GM23338 (cell line): ENCODE results near the gene ANKRD6. TPM values are rescaled to one million over a fixed set of nuclear protein-coding genes. Genes with fewer than 3 reads are reported as not detected.

Experiments
- ATAC-seq: fragments of 200-7000 bp; cut with Tn5 transposase; 3 replicates; pipeline ENCODE4 v1.9.1; 2020
- DNase-seq: peaks from one replicate; pipeline ENCODE4 v3.0.0-alpha.2; 2015; ENCODE audit warnings: low spot score
- H2AFZ ChIP-seq: fragments of 200-600 bp; sonication (generic); 2 replicates; pipeline ENCODE4 v1.8.0; 2016; ENCODE audit warnings: antibody characterized with exemption, mild to moderate bottlenecking, moderate library complexity
- H3F3A ChIP-seq: fragments of 200-600 bp; sonication (generic); replicated peaks from 2 replicates; pipeline ENCODE4 v1.8.0; 2017; ENCODE audit warnings: antibody characterized with exemption, mixed run types, low read depth
- H3K27ac ChIP-seq: fragments of 200-600 bp; sonication (generic); 2 replicates; pipeline ENCODE4 v1.6.1; 2016; ENCODE audit warnings: low read depth
- H3K27me3 ChIP-seq: fragments of 200-600 bp; sonication (generic); 2 replicates; pipeline ENCODE4 v1.8.0; 2016; ENCODE audit warnings: mild to moderate bottlenecking, mixed run types, moderate library complexity; ENCODE audit not compliant: insufficient read depth
- H3K36me3 ChIP-seq: fragments of 200-600 bp; sonication (generic); 2 replicates; pipeline ENCODE4 v1.8.0; 2016; ENCODE audit warnings: mild to moderate bottlenecking; ENCODE audit not compliant: insufficient read depth
- H3K4me1 ChIP-seq: fragments of 200-600 bp; sonication (generic); 2 replicates; pipeline ENCODE4 v1.8.0; 2016; ENCODE audit warnings: mild to moderate bottlenecking, moderate library complexity; ENCODE audit not compliant: insufficient read depth
- H3K4me2 ChIP-seq: fragments of 200-600 bp; sonication (generic); 2 replicates; pipeline ENCODE4 v1.7.1; 2017; ENCODE audit warnings: mixed run types
- H3K4me3 ChIP-seq: fragments of 200-600 bp; sonication (generic); 2 replicates; pipeline ENCODE4 v1.6.1; 2016; ENCODE audit warnings: mixed run types
- H3K79me2 ChIP-seq: fragments of 200-600 bp; sonication (generic); replicated peaks from 2 replicates; pipeline ENCODE4 v1.8.0; 2017; ENCODE audit warnings: mild to moderate bottlenecking; ENCODE audit not compliant: insufficient read depth
- H3K9me2 ChIP-seq: fragments of 200-600 bp; sonication (generic); 2 replicates; pipeline ENCODE4 v1.8.0; 2017; ENCODE audit not compliant: insufficient read depth
- H4K20me1 ChIP-seq: fragments of 200-600 bp; sonication (generic); replicated peaks from 2 replicates; pipeline ENCODE4 v1.8.0; 2017; ENCODE audit warnings: mild to moderate bottlenecking; ENCODE audit not compliant: insufficient read depth
- H3K27ac Mint-ChIP-seq: 2 replicates; pipeline ENCODE4 v1.8.0; 2020; ENCODE audit warnings: inconsistent platforms, mild to moderate bottlenecking, moderate library complexity, mixed read lengths
- H3K27me3 Mint-ChIP-seq: 3 replicates; pipeline ENCODE4 v1.8.0; 2022; ENCODE audit warnings: low read depth, mild to moderate bottlenecking, moderate library complexity, mixed read lengths, inconsistent platforms; ENCODE audit not compliant: insufficient read depth, poor library complexity
- H3K36me3 Mint-ChIP-seq: 3 replicates; pipeline ENCODE4 v1.8.0; 2021; ENCODE audit warnings: low read depth, mild to moderate bottlenecking, inconsistent platforms, moderate library complexity, mixed read lengths
- H3K4me1 Mint-ChIP-seq: 3 replicates; pipeline ENCODE4 v1.8.0; 2020; ENCODE audit warnings: mild to moderate bottlenecking, inconsistent platforms, mixed read lengths
- H3K4me3 Mint-ChIP-seq: 3 replicates; pipeline ENCODE4 v1.8.0; 2021; ENCODE audit warnings: moderate library complexity, mild to moderate bottlenecking, inconsistent platforms, mixed read lengths
- H3K9me3 Mint-ChIP-seq: 3 replicates; pipeline ENCODE4 v1.8.0; 2020; ENCODE audit warnings: moderate library complexity, mild to moderate bottlenecking, inconsistent platforms, mixed read lengths
- EZH2 ChIP-seq: fragments of 200-600 bp; sonication (generic); IDR thresholded peaks from one replicate; pipeline ENCODE4 v1.8.0; 2017; ENCODE audit warnings: antibody characterized with exemption, mild to moderate bottlenecking, low read depth; ENCODE audit not compliant: unreplicated experiment
- POLR2AphosphoS5 ChIP-seq: IDR thresholded peaks from 2 replicates; pipeline ENCODE4 v1.6.1; 2016; ENCODE audit warnings: antibody characterized with exemption, low read depth
- ZNF114 ChIP-seq: fragments of 250-450 bp; sonication (Bioruptor Pico); IDR thresholded peaks from 2 replicates; pipeline ENCODE4 v1.5.0; 2020; ENCODE audit warnings: mild to moderate bottlenecking, moderate library complexity
- polyA plus RNA-seq: library from polyadenylated mRNA; unstranded; fragments of >200 nt; fragmentation: Nextera tagmentation; extraction: Ambion mirVana; gene quantifications from 2 replicates; pipeline ENCODE4 v1.2.1, GENCODE V29; 2016
- total RNA-seq: library from RNA; depleted of rRNA; stranded (reverse); fragments of >200 nt; shearing (Covaris generic); gene quantifications from 2 replicates; pipeline ENCODE4 v1.2.3, GENCODE V29; 2014
- TF ChIP-seq, protein P1 (sequence below): fragments of 250-450 bp; sonication (Bioruptor Pico); IDR thresholded peaks from 2 replicates; pipeline ENCODE4 v1.5.0; 2020; ENCODE audit warnings: mild to moderate bottlenecking, moderate library complexity
- TF ChIP-seq, protein P2 (sequence below): IDR thresholded peaks from one replicate; pipeline ENCODE4 v1.6.1; 2018; ENCODE audit warnings: antibody characterized with exemption; ENCODE audit not compliant: unreplicated experiment

ANKRD6 gene
- total and polyA plus RNA-seq, 2 experiments from 2014 or later: 3.2 to 9.2 TPM

DNA sequence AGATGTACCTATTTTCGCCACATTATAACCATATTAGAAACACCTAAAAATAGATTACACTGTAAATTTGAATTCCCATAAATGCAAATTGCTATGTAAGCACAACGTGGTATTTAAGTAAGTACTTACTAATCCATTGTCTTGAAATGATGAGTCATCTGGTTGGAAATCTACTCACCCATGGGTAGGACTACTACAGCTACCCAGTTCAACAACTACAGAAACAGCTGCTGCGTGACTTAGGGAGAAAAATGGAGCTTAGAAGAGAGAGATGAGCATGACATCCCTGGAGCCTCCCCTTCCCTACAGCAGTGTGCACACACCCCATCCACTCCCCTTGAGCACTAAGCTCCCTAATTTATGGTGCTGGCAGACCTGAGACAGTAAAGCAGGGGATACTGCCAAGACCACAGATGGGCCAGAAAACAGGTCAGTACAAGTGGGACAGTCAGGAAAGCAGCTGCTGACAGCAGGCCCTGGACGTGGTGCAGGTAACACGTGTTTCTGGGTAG, 47.7 kb upstream of the ANKRD6 start (continued):
- TF ChIP-seq, protein P1, sequence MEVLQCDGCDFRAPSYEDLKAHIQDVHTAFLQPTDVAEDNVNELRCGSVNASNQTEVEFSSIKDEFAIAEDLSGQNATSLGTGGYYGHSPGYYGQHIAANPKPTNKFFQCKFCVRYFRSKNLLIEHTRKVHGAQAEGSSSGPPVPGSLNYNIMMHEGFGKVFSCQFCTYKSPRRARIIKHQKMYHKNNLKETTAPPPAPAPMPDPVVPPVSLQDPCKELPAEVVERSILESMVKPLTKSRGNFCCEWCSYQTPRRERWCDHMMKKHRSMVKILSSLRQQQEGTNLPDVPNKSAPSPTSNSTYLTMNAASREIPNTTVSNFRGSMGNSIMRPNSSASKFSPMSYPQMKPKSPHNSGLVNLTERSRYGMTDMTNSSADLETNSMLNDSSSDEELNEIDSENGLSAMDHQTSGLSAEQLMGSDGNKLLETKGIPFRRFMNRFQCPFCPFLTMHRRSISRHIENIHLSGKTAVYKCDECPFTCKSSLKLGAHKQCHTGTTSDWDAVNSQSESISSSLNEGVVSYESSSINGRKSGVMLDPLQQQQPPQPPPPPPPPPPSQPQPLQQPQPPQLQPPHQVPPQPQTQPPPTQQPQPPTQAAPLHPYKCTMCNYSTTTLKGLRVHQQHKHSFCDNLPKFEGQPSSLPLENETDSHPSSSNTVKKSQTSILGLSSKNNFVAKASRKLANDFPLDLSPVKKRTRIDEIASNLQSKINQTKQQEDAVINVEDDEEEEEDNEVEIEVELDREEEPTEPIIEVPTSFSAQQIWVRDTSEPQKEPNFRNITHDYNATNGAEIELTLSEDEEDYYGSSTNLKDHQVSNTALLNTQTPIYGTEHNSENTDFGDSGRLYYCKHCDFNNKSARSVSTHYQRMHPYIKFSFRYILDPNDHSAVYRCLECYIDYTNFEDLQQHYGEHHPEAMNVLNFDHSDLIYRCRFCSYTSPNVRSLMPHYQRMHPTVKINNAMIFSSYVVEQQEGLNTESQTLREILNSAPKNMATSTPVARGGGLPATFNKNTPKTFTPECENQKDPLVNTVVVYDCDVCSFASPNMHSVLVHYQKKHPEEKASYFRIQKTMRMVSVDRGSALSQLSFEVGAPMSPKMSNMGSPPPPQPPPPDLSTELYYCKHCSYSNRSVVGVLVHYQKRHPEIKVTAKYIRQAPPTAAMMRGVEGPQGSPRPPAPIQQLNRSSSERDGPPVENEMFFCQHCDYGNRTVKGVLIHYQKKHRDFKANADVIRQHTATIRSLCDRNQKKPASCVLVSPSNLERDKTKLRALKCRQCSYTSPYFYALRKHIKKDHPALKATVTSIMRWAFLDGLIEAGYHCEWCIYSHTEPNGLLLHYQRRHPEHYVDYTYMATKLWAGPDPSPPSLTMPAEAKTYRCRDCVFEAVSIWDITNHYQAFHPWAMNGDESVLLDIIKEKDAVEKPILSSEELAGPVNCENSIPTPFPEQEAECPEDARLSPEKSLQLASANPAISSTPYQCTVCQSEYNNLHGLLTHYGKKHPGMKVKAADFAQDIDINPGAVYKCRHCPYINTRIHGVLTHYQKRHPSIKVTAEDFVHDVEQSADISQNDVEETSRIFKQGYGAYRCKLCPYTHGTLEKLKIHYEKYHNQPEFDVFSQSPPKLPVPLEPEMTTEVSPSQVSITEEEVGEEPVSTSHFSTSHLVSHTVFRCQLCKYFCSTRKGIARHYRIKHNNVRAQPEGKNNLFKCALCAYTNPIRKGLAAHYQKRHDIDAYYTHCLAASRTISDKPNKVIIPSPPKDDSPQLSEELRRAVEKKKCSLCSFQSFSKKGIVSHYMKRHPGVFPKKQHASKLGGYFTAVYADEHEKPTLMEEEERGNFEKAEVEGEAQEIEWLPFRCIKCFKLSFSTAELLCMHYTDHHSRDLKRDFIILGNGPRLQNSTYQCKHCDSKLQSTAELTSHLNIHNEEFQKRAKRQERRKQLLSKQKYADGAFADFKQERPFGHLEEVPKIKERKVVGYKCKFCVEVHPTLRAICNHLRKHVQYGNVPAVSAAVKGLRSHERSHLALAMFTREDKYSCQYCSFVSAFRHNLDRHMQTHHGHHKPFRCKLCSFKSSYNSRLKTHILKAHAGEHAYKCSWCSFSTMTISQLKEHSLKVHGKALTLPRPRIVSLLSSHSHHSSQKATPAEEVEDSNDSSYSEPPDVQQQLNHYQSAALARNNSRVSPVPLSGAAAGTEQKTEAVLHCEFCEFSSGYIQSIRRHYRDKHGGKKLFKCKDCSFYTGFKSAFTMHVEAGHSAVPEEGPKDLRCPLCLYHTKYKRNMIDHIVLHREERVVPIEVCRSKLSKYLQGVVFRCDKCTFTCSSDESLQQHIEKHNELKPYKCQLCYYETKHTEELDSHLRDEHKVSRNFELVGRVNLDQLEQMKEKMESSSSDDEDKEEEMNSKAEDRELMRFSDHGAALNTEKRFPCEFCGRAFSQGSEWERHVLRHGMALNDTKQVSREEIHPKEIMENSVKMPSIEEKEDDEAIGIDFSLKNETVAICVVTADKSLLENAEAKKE: no peak

DNA sequence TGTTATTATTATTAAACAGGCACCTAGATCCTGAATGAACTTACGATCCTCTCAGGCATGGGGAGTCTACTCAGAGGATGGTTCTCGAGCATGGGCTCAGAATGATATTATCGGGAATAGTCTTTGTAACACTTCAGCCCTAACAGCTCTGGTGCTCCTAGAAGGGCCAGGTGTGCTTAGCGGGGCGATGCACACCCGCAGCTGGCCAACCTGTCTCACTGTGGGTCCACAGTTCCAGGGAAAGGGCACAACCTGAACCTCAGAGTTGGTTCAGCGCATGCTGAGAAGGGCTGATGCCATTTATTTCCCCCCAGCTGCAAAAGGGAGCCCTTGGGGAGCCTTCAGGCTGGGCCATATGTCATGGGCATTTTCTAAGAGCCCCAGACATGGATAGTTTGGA, 47.1 kb upstream of the ANKRD6 start:
- H3F3A ChIP-seq: no peaks in the 10 kb centered on the region
- H3K4me1 Mint-ChIP-seq: peaks cover 7% of the 10 kb centered on the region; the same call in 2 of the 3 replicates
- no peaks in the 10 kb centered on the region; the same call in 1 of the 2 replicates for H3K4me1 ChIP-seq
- H2AFZ ChIP-seq: no peak overlapping the region
- no peaks in the 10 kb centered on the region for H3K27me3 ChIP-seq
- no peak overlapping the region for H3K4me2 ChIP-seq
- no peak overlapping the region for H3K27ac Mint-ChIP-seq
- H3K9me3 Mint-ChIP-seq: no peaks in the 10 kb centered on the region
- H3K36me3 Mint-ChIP-seq: no peaks in the 10 kb centered on the region
- H3K27ac ChIP-seq: no peak overlapping the region
- DNase-seq (no peak), ATAC-seq (no peak)
- H3K4me3 Mint-ChIP-seq: no peak overlapping the region
- H3K9me2 ChIP-seq: no peaks in the 10 kb centered on the region; the same call in 1 of the 2 replicates
- H3K27me3 Mint-ChIP-seq: no peaks in the 10 kb centered on the region
- H3K4me3 ChIP-seq: no peak overlapping the region
- H4K20me1 ChIP-seq: no peaks in the 10 kb centered on the region; the same call in none of the 2 replicates
- H3K36me3 ChIP-seq: no peaks in the 10 kb centered on the region
- peaks cover 2% of the 10 kb centered on the region; the same call in 1 of the 2 replicates for H3K79me2 ChIP-seq
- TF ChIP-seq ZNF114 (CRISPR knock-in tag) (no peak), EZH2 (no peak), POLR2AphosphoS5 (no peak)
- TF ChIP-seq, protein P1: no peak
- TF ChIP-seq, protein P2, sequence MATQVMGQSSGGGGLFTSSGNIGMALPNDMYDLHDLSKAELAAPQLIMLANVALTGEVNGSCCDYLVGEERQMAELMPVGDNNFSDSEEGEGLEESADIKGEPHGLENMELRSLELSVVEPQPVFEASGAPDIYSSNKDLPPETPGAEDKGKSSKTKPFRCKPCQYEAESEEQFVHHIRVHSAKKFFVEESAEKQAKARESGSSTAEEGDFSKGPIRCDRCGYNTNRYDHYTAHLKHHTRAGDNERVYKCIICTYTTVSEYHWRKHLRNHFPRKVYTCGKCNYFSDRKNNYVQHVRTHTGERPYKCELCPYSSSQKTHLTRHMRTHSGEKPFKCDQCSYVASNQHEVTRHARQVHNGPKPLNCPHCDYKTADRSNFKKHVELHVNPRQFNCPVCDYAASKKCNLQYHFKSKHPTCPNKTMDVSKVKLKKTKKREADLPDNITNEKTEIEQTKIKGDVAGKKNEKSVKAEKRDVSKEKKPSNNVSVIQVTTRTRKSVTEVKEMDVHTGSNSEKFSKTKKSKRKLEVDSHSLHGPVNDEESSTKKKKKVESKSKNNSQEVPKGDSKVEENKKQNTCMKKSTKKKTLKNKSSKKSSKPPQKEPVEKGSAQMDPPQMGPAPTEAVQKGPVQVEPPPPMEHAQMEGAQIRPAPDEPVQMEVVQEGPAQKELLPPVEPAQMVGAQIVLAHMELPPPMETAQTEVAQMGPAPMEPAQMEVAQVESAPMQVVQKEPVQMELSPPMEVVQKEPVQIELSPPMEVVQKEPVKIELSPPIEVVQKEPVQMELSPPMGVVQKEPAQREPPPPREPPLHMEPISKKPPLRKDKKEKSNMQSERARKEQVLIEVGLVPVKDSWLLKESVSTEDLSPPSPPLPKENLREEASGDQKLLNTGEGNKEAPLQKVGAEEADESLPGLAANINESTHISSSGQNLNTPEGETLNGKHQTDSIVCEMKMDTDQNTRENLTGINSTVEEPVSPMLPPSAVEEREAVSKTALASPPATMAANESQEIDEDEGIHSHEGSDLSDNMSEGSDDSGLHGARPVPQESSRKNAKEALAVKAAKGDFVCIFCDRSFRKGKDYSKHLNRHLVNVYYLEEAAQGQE: no peak
